SK-N-SH (cell line): ENCODE results near the gene CBR4. TPM values are rescaled to one million over a fixed set of nuclear protein-coding genes. Genes with fewer than 3 reads are reported as not detected.

Experiments used
- CTCF ChIA-PET: fragments of 300-600, 350-600 bp; formaldehyde crosslinking; extraction: SDS; loops from one replicate; lab custom pipeline; 2021; lab: Yijun Ruan, JAX
- POLR2A ChIA-PET: fragments of 350-600 bp; sonication (Branson Sonifier 250); formaldehyde crosslinking; extraction: SDS; loops from one replicate; lab custom pipeline; 2020; ENCODE audit warnings: antibody characterized with exemption, inconsistent platforms; lab: Yijun Ruan, JAX
- DNase-seq: peaks from one replicate; pipeline ENCODE4 v3.0.0; 2012
- H2AFZ ChIP-seq: fragments of 200-600 bp; sonication (generic); 2 replicates; pipeline ENCODE4 v1.8.1; 2016; ENCODE audit warnings: antibody characterized with exemption, mild to moderate bottlenecking, low read depth
- H3F3A ChIP-seq: fragments of 200-600 bp; sonication (generic); replicated peaks from 2 replicates; pipeline ENCODE3; 2016; ENCODE audit warnings: antibody characterized with exemption, mild to moderate bottlenecking; ENCODE audit not compliant: insufficient read depth
- H3K27ac ChIP-seq, 2 experiments: fragments of 200-500 bp in 1 of 2; fragments of 200-600 bp in 1 of 2; sonication (Bioruptor generic) in 1 of 2; sonication (generic), shearing (Covaris generic) in 1 of 2; 2 replicates each; pipeline versions ENCODE4 v1.5.1 to v1.6.1; 2014 to 2016; ENCODE audit warnings: low read depth in 2 of 2, inconsistent platforms in 1 of 2, low read length in 1 of 2, mild to moderate bottlenecking in 1 of 2, mixed read lengths in 1 of 2
- H3K27me3 ChIP-seq: fragments of 200-600 bp; sonication (generic), shearing (Covaris generic); 2 replicates; pipeline ENCODE4 v1.6.1; 2016; ENCODE audit warnings: mixed run types; ENCODE audit not compliant: insufficient read depth
- H3K36me3 ChIP-seq, 2 experiments: fragments of 200-500 bp in 1 of 2; fragments of 200-600 bp in 1 of 2; sonication (Bioruptor generic) in 1 of 2; sonication (generic) in 1 of 2; replicated peaks in 1 of 2; 2 replicates each; pipeline versions ENCODE3 to v1.5.1; 2014 to 2016; ENCODE audit warnings: low read length in 1 of 2, mild to moderate bottlenecking in 1 of 2; ENCODE audit not compliant: insufficient read depth in 2 of 2, control insufficient read depth in 1 of 2
- H3K4me1 ChIP-seq, 2 experiments: fragments of 200-500 bp in 1 of 2; fragments of 200-600 bp in 1 of 2; sonication (Bioruptor generic) in 1 of 2; sonication (generic), shearing (Covaris generic) in 1 of 2; 2 replicates each; pipeline versions ENCODE4 v1.5.1 to v1.6.1; 2014 to 2016; ENCODE audit warnings: low read depth in 1 of 2, low read length in 1 of 2, mixed run types in 1 of 2; ENCODE audit not compliant: insufficient read depth in 2 of 2, control insufficient read depth in 1 of 2
- H3K4me2 ChIP-seq: fragments of 200-600 bp; sonication (generic), shearing (Covaris generic); 2 replicates; pipeline ENCODE4 v1.6.1; 2017; ENCODE audit warnings: mixed run types
- H3K4me3 ChIP-seq, 2 experiments: fragments of 200-500 bp in 1 of 2; fragments of 200-600 bp in 1 of 2; sonication (Bioruptor generic) in 1 of 2; sonication (generic), shearing (Covaris generic) in 1 of 2; 2 replicates each; pipeline versions ENCODE4 v1.5.1 to v1.8.1; 2014 to 2016; ENCODE audit warnings: low read depth in 2 of 2, inconsistent platforms in 1 of 2, low read length in 1 of 2, mild to moderate bottlenecking in 1 of 2, mixed read lengths in 1 of 2, moderate library complexity in 1 of 2
- H3K79me2 ChIP-seq: fragments of 200-600 bp; sonication (generic); 2 replicates; pipeline ENCODE4 v1.8.1; 2017; ENCODE audit warnings: mild to moderate bottlenecking; ENCODE audit not compliant: insufficient read depth
- H3K9ac ChIP-seq: fragments of 200-600 bp; sonication (generic); 2 replicates; pipeline ENCODE4 v1.6.1; 2017; ENCODE audit warnings: mixed run types
- H3K9me2 ChIP-seq: fragments of 200-600 bp; sonication (generic); 2 replicates; pipeline ENCODE4 v1.6.1; 2017; ENCODE audit warnings: mixed run types
- H3K9me3 ChIP-seq: fragments of 200-600 bp; sonication (generic); 2 replicates; pipeline ENCODE4 v1.6.1; 2017; ENCODE audit warnings: mixed run types, mild to moderate bottlenecking, moderate library complexity
- H4K20me1 ChIP-seq: fragments of 200-600 bp; sonication (generic); 2 replicates; pipeline ENCODE4 v1.6.1; 2017; ENCODE audit warnings: mild to moderate bottlenecking, mixed run types; ENCODE audit not compliant: insufficient read depth
- CTCF ChIP-seq: fragments of 200-600 bp; sonication (generic); IDR thresholded peaks from 2 replicates; pipeline ENCODE4 v1.6.1; 2017; ENCODE audit warnings: antibody characterized with exemption, mild to moderate bottlenecking, moderate library complexity
- ELF1 ChIP-seq: IDR thresholded peaks from 2 replicates; pipeline ENCODE4 v1.4.0; 2012
- EZH2phosphoT487 ChIP-seq: fragments of 200-600 bp; sonication (generic); IDR thresholded peaks from 2 replicates; pipeline ENCODE4 v1.6.1; 2017; ENCODE audit warnings: low read depth, mixed run types, mild to moderate bottlenecking, antibody characterized with exemption, moderate library complexity, borderline replicate concordance
- FOSL2 ChIP-seq: IDR thresholded peaks from 2 replicates; pipeline ENCODE4 v1.4.0; 2012; ENCODE audit warnings: low read depth, mild to moderate bottlenecking, moderate library complexity, borderline replicate concordance
- FOXJ3 ChIP-seq: sonication (generic); formaldehyde crosslinking; IDR thresholded peaks from 2 replicates; pipeline ENCODE4 v1.5.1; 2020; ENCODE audit warnings: mild to moderate bottlenecking, missing genetic modification reagents
- FOXM1 ChIP-seq: IDR thresholded peaks from 2 replicates; pipeline ENCODE4 v1.4.0; 2012; ENCODE audit warnings: low read depth, mild to moderate bottlenecking
- GABPA ChIP-seq: IDR thresholded peaks from 2 replicates; pipeline ENCODE4 v1.4.0; 2012; ENCODE audit warnings: low read depth, mild to moderate bottlenecking
- GATA2 ChIP-seq: sonication (generic); formaldehyde crosslinking; IDR thresholded peaks from 2 replicates; pipeline ENCODE4 v1.5.0; 2020; ENCODE audit warnings: mild to moderate bottlenecking, missing genetic modification reagents
- MAX ChIP-seq: IDR thresholded peaks from 2 replicates; pipeline ENCODE4 v1.4.0; 2012; ENCODE audit warnings: low read depth
- MEF2A ChIP-seq: IDR thresholded peaks from 2 replicates; pipeline ENCODE4 v1.4.0; 2012; ENCODE audit warnings: low read depth, borderline replicate concordance
- MXI1 ChIP-seq: IDR thresholded peaks from 2 replicates; pipeline ENCODE4 v1.6.1; 2012; ENCODE audit warnings: mild to moderate bottlenecking, low read depth, low read length, improper control_type of control experiment
- NFIC ChIP-seq: IDR thresholded peaks from 2 replicates; pipeline ENCODE4 v1.4.0; 2012; ENCODE audit warnings: borderline replicate concordance
- NRF1 ChIP-seq: IDR thresholded peaks from 2 replicates; pipeline ENCODE4 v1.6.1; 2012; ENCODE audit warnings: low read depth, mild to moderate bottlenecking, low read length
- PBX3 ChIP-seq: IDR thresholded peaks from 2 replicates; pipeline ENCODE4; 2012
- POLR2AphosphoS5 ChIP-seq: IDR thresholded peaks from 2 replicates; pipeline ENCODE4 v1.6.1; 2012; ENCODE audit warnings: low read depth, low read length
- RAD21 ChIP-seq: IDR thresholded peaks from 2 replicates; pipeline ENCODE4 v1.6.1; 2012; ENCODE audit warnings: mild to moderate bottlenecking, low read length
- RCOR1 ChIP-seq: fragments of 150-350 bp; IDR thresholded peaks from 2 replicates; pipeline ENCODE4 v1.6.1; 2017; ENCODE audit warnings: antibody characterized with exemption, low read length
- RFX5 ChIP-seq: IDR thresholded peaks from 2 replicates; pipeline ENCODE4 v1.6.1; 2012; ENCODE audit warnings: mild to moderate bottlenecking, improper control_type of control experiment, low read length
- SIN3A ChIP-seq: IDR thresholded peaks from 2 replicates; pipeline ENCODE4 v1.6.1; 2012; ENCODE audit warnings: low read depth, mild to moderate bottlenecking, low read length, moderate library complexity, borderline replicate concordance
- SMC3 ChIP-seq: IDR thresholded peaks from 2 replicates; pipeline ENCODE4 v1.6.1; 2012; ENCODE audit warnings: low read depth, low read length, improper control_type of control experiment
- TAF1 ChIP-seq: IDR thresholded peaks from 2 replicates; pipeline ENCODE4 v1.6.1; 2012; ENCODE audit warnings: low read depth, mild to moderate bottlenecking, low read length, moderate library complexity, borderline replicate concordance
- TCF12 ChIP-seq: IDR thresholded peaks from 2 replicates; pipeline ENCODE4 v1.4.0; 2012
- USF1 ChIP-seq: IDR thresholded peaks from 2 replicates; pipeline ENCODE4 v1.4.0; 2012; ENCODE audit warnings: low read depth, borderline replicate concordance
- USF2 ChIP-seq: fragments of 150-350 bp; IDR thresholded peaks from 2 replicates; pipeline ENCODE4 v1.6.1; 2017; ENCODE audit warnings: antibody characterized with exemption, low read length, low read depth, borderline replicate concordance
- YY1 ChIP-seq: IDR thresholded peaks from 2 replicates; pipeline ENCODE4 v1.4.0; 2012; ENCODE audit warnings: low read depth, mild to moderate bottlenecking
- WGBS: methylation state at CpG from one replicate; pipeline ENCODE4 v1.1.6; 2017; ENCODE audit warnings: low lambda C conversion rate; 5-methylcytosine and 5-hydroxymethylcytosine counted together
- polyA plus RNA-seq, 3 experiments: library from polyadenylated mRNA; depleted of rRNA; stranded (reverse); fragments of >200 nt; gene quantifications; 2 replicates each; pipeline ENCODE4 v1.2.3, GENCODE V29; 2012

The CBR4 gene
- polyA plus RNA-seq, 1 of the 3 experiments (the other 2 are of a cell fraction), result 2.8 TPM

- no peak overlapping the region for H3K9ac ChIP-seq
- H3K9me3 ChIP-seq, result no peaks in the 10 kb centered on the region
- H3K79me2 ChIP-seq, result no peaks in the 10 kb centered on the region
- TF ChIP-seq POLR2AphosphoS5, result no peak
- TF ChIP-seq MAX, result no peak
- no peak for TF ChIP-seq RFX5
- TF ChIP-seq GABPA, result no peak
- TF ChIP-seq RCOR1, result no peak
- no peak for TF ChIP-seq CTCF
- no peak for TF ChIP-seq RAD21
- TF ChIP-seq NRF1, result no peak
- TF ChIP-seq FOXM1, result no peak
- TF ChIP-seq SIN3A, result no peak
- TF ChIP-seq YY1, result no peak
- no peak for TF ChIP-seq TCF12
- no peak for TF ChIP-seq ELF1
- TF ChIP-seq TAF1, result no peak
- TF ChIP-seq FOSL2, result no peak
- no peaks in the 10 kb centered on the region; a peak in 2 of 4 replicates for H3K4me1 ChIP-seq
- 92% methylated on average over 3 of the region's 3 CpGs for WGBS
- H4K20me1 ChIP-seq, result no peaks in the 10 kb centered on the region
- DNase-seq, result no peak
- no peaks in the 10 kb centered on the region for H3K9me2 ChIP-seq
- H3K27ac ChIP-seq, result no peak overlapping the region
- peaks cover 20% of the 10 kb centered on the region for H3F3A ChIP-seq
- CTCF ChIA-PET, result interaction anchor here (3.8 kb wide), 1 partner anchor 458 kb away, joined by 26 read pairs; no protein-coding TSS in a partner anchor
- H3K27me3 ChIP-seq, result no peaks in the 10 kb centered on the region
- no peak overlapping the region for H3K4me2 ChIP-seq
- H2AFZ ChIP-seq, result no peak overlapping the region
- H3K4me3 ChIP-seq, result no peak overlapping the region
- POLR2A ChIA-PET, result interaction anchor here (0.9 kb wide), 1 partner anchor 18 kb away, joined by 4 read pairs; the partner anchor contains the start of gene CBR4
- no peaks in the 10 kb centered on the region for H3K36me3 ChIP-seq
Observed at GRCh38 chr4:169027663-169028062, 17.6 kb upstream of the CBR4 start.

- TF ChIP-seq FOXM1 (no peak), NFIC (no peak), RCOR1 (no peak), ELF1 (no peak), PBX3 (no peak), GABPA (no peak), POLR2AphosphoS5 (no peak), MEF2A (no peak), NRF1 (no peak), USF1 (no peak), USF2 (no peak), FOXJ3 (CRISPR knock-in tag) (no peak), GATA2 (CRISPR knock-in tag) (no peak), RAD21 (no peak), SMC3 (no peak), MAX (no peak), EZH2phosphoT487 (no peak), MXI1 (no peak)
- Histone ChIP-seq H3K27ac (no peak overlapping the region), H3K4me1 (no peaks in the 10 kb centered on the region; a peak in 1 of 4 replicates), H3K9me3 (no peaks in the 10 kb centered on the region), H3F3A (peaks cover 11% of the 10 kb centered on the region), H2AFZ (no peak overlapping the region), H4K20me1 (no peaks in the 10 kb centered on the region), H3K9me2 (no peaks in the 10 kb centered on the region), H3K36me3 (no peaks in the 10 kb centered on the region), H3K27me3 (no peaks in the 10 kb centered on the region), H3K4me2 (no peak overlapping the region), H3K4me3 (no peak overlapping the region), H3K9ac (no peak overlapping the region), H3K79me2 (no peaks in the 10 kb centered on the region)
- WGBS, result 100% methylated on average over 1 of the region's 1 CpG
- ChIA-PET CTCF (interaction anchor here (0.6 to 3.8 kb wide), 27 partner anchors 8 to 550 kb away, joined by 3 to 26 read pairs (median 4); partner anchors contain the start of gene CBR4), POLR2A (interaction anchor here (0.6 kb wide), 1 partner anchor 151 kb away, joined by 3 read pairs; no protein-coding TSS in a partner anchor)
- DNase-seq, result no peak
Observed at GRCh38 chr4:169025184-169025583, 15.1 kb upstream of the CBR4 start.
